Transverse colon (tissue), 4 donors: Measurements from ENCODE around the gene TGM1. TPM values are rescaled to one million over a fixed set of nuclear protein-coding genes. Genes with fewer than 3 reads are reported as not detected.

Source experiments
- DNase-seq: peaks from one replicate; pipeline ENCODE4 v3.0.0-alpha.2; 2019
- H3K27ac ChIP-seq, 4 donors: fragments of 200-600 bp; sonication (generic); 2 replicates each; pipeline ENCODE4 v1.5.1; 2016 to 2018; ENCODE audit warnings: inconsistent platforms in 4 of 4
- H3K27me3 ChIP-seq: fragments of 200-600 bp; sonication (generic); 2 replicates; pipeline ENCODE4 v1.5.1; 2017; ENCODE audit warnings: inconsistent platforms
- H3K36me3 ChIP-seq, 4 donors: fragments of 200-600 bp; sonication (generic); 2 replicates each; pipeline ENCODE4 v1.5.1; 2017 to 2019; ENCODE audit warnings: inconsistent platforms in 4 of 4
- H3K4me1 ChIP-seq, 4 donors: fragments of 200-600 bp; sonication (generic); 2 replicates each; pipeline ENCODE4 v1.5.1; 2017 to 2020; ENCODE audit warnings: inconsistent platforms in 4 of 4
- H3K4me3 ChIP-seq, 4 donors: fragments of 200-600 bp; sonication (generic); 1 replicate in 1 of 4; 2 replicates in 3 of 4; pipeline versions ENCODE4 v1.5.1 to v1.6.1; 2017 to 2019; ENCODE audit warnings: inconsistent platforms in 4 of 4
- H3K9me3 ChIP-seq, 2 donors: fragments of 200-600 bp; sonication (generic); 2 replicates each; pipeline ENCODE4 v1.5.1; 2017 to 2019; ENCODE audit warnings: inconsistent platforms in 2 of 2
- CTCF ChIP-seq, 5 experiments: fragments of 200-600 bp in 3 of 5; fragments of 450-650 bp in 2 of 5; sonication (generic) in 3 of 5; IDR thresholded peaks; 1 replicate in 2 of 5; 2 replicates in 3 of 5; pipeline ENCODE4 v1.5.1; 2016 to 2017; ENCODE audit warnings: antibody characterized with exemption in 5 of 5, inconsistent platforms in 3 of 5, mild to moderate bottlenecking in 2 of 5, moderate library complexity in 1 of 5
- EP300 ChIP-seq: sonication (generic); formaldehyde crosslinking; IDR thresholded peaks from one replicate; pipeline ENCODE4 v1.6.1; 2017; ENCODE audit warnings: antibody characterized with exemption, low read depth
- POLR2A ChIP-seq: fragments of 450-650 bp; IDR thresholded peaks from one replicate; pipeline ENCODE4 v1.6.1; 2016; ENCODE audit warnings: antibody characterized with exemption, mild to moderate bottlenecking, moderate library complexity
- POLR2AphosphoS5 ChIP-seq, 3 donors: sonication (generic); formaldehyde crosslinking; IDR thresholded peaks; one replicate each; pipeline ENCODE4 v1.6.1; 2016; ENCODE audit warnings: antibody characterized with exemption in 3 of 3
- WGBS, 2 donors: methylation state at CpG; one replicate each; pipeline ENCODE4 v1.1.5; 2018; ENCODE audit warnings: low coverage in 1 of 2; 5-methylcytosine and 5-hydroxymethylcytosine counted together
- in situ Hi-C, 4 donors: fragments of 200-750 bp; cut with MboI; loops; one replicate each; pipeline versions ENCODE4 v1.15.0 to v1.15.1; 2017; ENCODE audit warnings: low sequenced_read_pairs in 3 of 4, low pct_ligation_motif_present in 1 of 4, low pct_unique_long_range_greater_than_20kb in 1 of 4
- intact Hi-C: fragments of 100-400 bp; cut with DNase I; formaldehyde crosslinking; loops from one replicate; pipeline ENCODE4 v1.15.1; 2023; ENCODE audit warnings: low total_unique reads
- total RNA-seq, 4 donors: library from RNA; depleted of rRNA; stranded (reverse); fragments of >200 nt; gene quantifications; one replicate each; pipeline ENCODE4 v1.1.0, GENCODE V29; 2016

The TGM1 gene
- total RNA-seq, 4 donors from 2014 or later, result 1.4 to 96.5 (median 2.2) TPM; not detected in 1

GRCh38 chr14:24299255-24300191 is 36.5 kb upstream of the TGM1 start, which contains the start of the genes DHRS1 and NOP9:
DHRS1 (minus strand) TSS chr14:24299780; CDS start chr14:24299106, 674 bp downstream.
NOP9 (plus strand) TSS chr14:24299850; CDS start chr14:24299955, 105 bp downstream.
- TF ChIP-seq POLR2AphosphoS5 (IDR thresholded peaks at IDR 0.05), result peak; percentile 94 to 97 (median 97)
- no peak for TF ChIP-seq EP300
- peak; percentile 86 for TF ChIP-seq POLR2A
- intact Hi-C loops, result loop anchor here (5.0 kb wide), 1 partner anchor 162 kb away; the partner anchor contains the start of gene PSME1
- in situ Hi-C loops, result loop anchor here in 1 of 4 donors (5.0 kb wide), 1 partner anchor 57 kb away; the partner anchor contains the start of gene TINF2

DNA sequence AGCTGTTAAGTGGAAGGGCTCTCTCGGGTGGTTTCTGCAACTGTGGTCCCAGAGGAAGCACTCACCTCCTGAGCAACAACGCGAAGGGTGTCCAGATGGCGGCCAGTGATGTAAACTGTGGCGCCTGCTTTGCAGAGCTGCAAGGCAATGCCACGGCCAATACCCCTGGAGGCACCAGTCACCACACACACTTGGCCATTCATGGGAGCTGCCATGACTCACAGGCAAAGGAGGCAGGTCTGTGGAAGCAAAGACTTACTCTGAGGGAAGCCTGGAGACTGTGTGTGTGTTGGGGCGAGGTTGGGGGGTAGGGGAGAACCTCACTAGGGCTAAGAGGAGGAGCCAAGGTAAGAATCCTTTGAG is 35.9 kb upstream of the TGM1 start:
- no peak for DNase-seq
- WGBS, 2 donors, result 35 to 67% methylated on average over 5 to 7 of the region's 7 CpGs
- intact Hi-C loops (loop anchor here (5.0 kb wide), 1 partner anchor 162 kb away; the partner anchor contains the start of gene PSME1), in situ Hi-C loops (loop anchor here in 1 of 4 donors (5.0 kb wide), 1 partner anchor 57 kb away; the partner anchor contains the start of gene TINF2)
- H3K4me3 ChIP-seq, result peak overlapping the region; percentile 72 to 91 (median 79)
- no peaks in the 10 kb centered on the region for H3K9me3 ChIP-seq
- TF ChIP-seq POLR2A (no peak), EP300 (no peak), CTCF (IDR thresholded peaks at IDR 0.05) (no peak), POLR2AphosphoS5 (IDR thresholded peaks at IDR 0.05) (no peak)
- H3K27me3 ChIP-seq, result no peaks in the 10 kb centered on the region
- H3K4me1 ChIP-seq, result peaks cover 18 to 43% (median 24%) of the 10 kb centered on the region in 4 donors
- H3K36me3 ChIP-seq, result peaks cover 0 to 34% (median 15%) of the 10 kb centered on the region in 4 donors
- H3K27ac ChIP-seq, result peak overlapping the region; percentile 89 to 94 (median 92)

More at GRCh38 chr14:24299255-24300191, 36.5 kb upstream of the TGM1 start, which contains the start of the genes DHRS1 and NOP9:
- Histone ChIP-seq H3K9me3 (no peaks in the 10 kb centered on the region), H3K4me3 (peak within 1 kb of the TSS; percentile 72 to 96 (median 84)), H3K27ac (peak within 1 kb of the TSS; percentile 89 to 94 (median 92)), H3K27me3 (no peaks in the 10 kb centered on the region), H3K4me1 (peaks cover 18 to 43% (median 24%) of the 10 kb centered on the region in 4 donors), H3K36me3 (peaks cover 0 to 40% (median 18%) of the 10 kb centered on the region in 4 donors)
- 0 to 1% methylated on average over 1 to 65 of the region's 75 CpGs for WGBS, 2 donors
- peak; percentile 96 for DNase-seq

DNA sequence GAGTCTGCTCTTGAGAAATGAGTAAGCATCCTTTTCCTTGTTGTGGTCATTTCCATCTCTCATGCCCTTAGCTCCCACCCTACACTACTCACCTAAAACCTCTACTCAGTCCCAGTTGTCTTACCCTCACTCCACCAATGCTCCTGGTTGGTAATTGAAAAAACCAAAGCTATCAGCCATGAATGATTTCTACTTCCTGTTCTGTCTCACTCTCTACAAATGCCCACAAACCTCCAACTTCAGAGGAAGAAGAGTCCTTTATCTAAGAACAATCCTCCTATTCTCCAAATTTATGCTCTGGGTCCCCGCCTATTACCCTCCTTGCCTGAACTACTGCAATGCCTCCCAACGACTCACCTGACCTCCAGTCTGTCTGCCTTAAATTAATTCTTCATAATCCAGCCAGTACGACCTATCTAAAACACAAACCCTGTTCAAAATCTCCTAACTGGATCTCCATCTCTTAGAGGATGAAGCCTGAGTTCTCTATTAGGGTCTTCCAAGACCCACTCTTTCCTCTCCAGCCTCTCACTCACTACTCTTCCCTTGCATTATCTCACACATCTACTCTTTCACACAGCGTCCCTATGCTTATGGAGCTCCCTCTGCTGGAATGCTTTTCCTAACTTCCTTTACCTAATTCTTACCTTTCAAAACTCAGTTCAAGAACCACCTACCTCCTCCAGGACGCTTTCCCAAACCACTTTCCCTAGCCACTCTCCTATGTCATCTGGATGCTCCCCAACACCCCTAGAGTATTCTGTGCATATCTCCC is 34.4 kb upstream of the TGM1 start:
- DNase-seq, result no peak
- H3K27ac ChIP-seq, result peak overlapping the region in 2 of 4 donors; percentile 15 to 21
- WGBS, 2 donors, result 38 to 40% methylated on average over 5 of the region's 5 CpGs

More for the DNA sequence above, 34.4 kb upstream of the TGM1 start:
- peak; percentile 10 to 57 (median 41) for TF ChIP-seq CTCF (IDR thresholded peaks at IDR 0.05)
- no peak for TF ChIP-seq POLR2AphosphoS5 (IDR thresholded peaks at IDR 0.05)
- peaks cover 0 to 27% (median 10%) of the 10 kb centered on the region in 4 donors for H3K36me3 ChIP-seq
- in situ Hi-C loops (loop anchor here in 1 of 4 donors (5.0 kb wide), 1 partner anchor 55 kb away; the partner anchor contains the start of gene TINF2), intact Hi-C loops (loop anchor here (5.0 kb wide), 1 partner anchor 160 kb away; the partner anchor contains the start of gene PSME1)
- H3K4me3 ChIP-seq, result no peak overlapping the region
- H3K9me3 ChIP-seq, result no peaks in the 10 kb centered on the region
- H3K27me3 ChIP-seq, result no peaks in the 10 kb centered on the region
- H3K4me1 ChIP-seq, result peaks cover 18 to 43% (median 24%) of the 10 kb centered on the region in 4 donors
